Iris pigment epithelial cell (primary cell): ENCODE results near the gene GPM6B.

Source experiments
- DNase-seq: peaks from one replicate; pipeline ENCODE4 v3.0.0-alpha.2; 2011; ENCODE audit warnings: low read depth

GPM6B gene

GRCh38 chrX:13824746-13825145, 7.9 kb upstream of the GPM6B start:
- DNase-seq: no peak

- peak; percentile 9 for DNase-seq
These were observed 4.8 kb upstream of the GPM6B start for GRCh38 chrX:13821738-13822137.

- no peak for DNase-seq
These were observed 717 bp downstream of the GPM6B start for GRCh38 chrX:13816176-13816575.

GRCh38 chrX:13815664-13816063, 1.2 kb downstream of the GPM6B start:
- no peak for DNase-seq

GRCh38 chrX:13808865-13809264, 8.0 kb downstream of the GPM6B start:
- peak; percentile 6 for DNase-seq

GRCh38 chrX:13808293-13808692, 8.6 kb downstream of the GPM6B start:
- DNase-seq: no peak

- no peak for DNase-seq
These were observed 11.7 kb downstream of the GPM6B start for GRCh38 chrX:13805241-13805640.

- no peak for DNase-seq
These were observed 13.8 kb downstream of the GPM6B start for GRCh38 chrX:13803116-13803515.

- DNase-seq: no peak
These were observed 18.7 kb downstream of the GPM6B start for GRCh38 chrX:13798184-13798583.

GRCh38 chrX:13797512-13797911, 19.4 kb downstream of the GPM6B start:
- DNase-seq: no peak

- DNase-seq: no peak
These were observed 22.5 kb downstream of the GPM6B start for GRCh38 chrX:13794417-13794816.

- no peak for DNase-seq
These were observed 23.0 kb downstream of the GPM6B start for GRCh38 chrX:13793897-13794296.

- no peak for DNase-seq
These were observed 25.3 kb downstream of the GPM6B start for GRCh38 chrX:13791559-13791958.

GRCh38 chrX:13791145-13791544, 25.7 kb downstream of the GPM6B start:
- DNase-seq: no peak

- no peak for DNase-seq
These were observed 26.4 kb downstream of the GPM6B start for GRCh38 chrX:13790206-13791131.

- no peak for DNase-seq
These were observed 30.8 kb downstream of the GPM6B start for GRCh38 chrX:13786048-13786447.

GRCh38 chrX:13780868-13781427, 35.9 kb downstream of the GPM6B start:
- DNase-seq: no peak

- DNase-seq: peak; percentile 76
These were observed 38.0 kb downstream of the GPM6B start for GRCh38 chrX:13778916-13779315.

- DNase-seq: no peak
These were observed 40.5 kb downstream of the GPM6B start for GRCh38 chrX:13776387-13776786.

GRCh38 chrX:13775837-13776236, 41.1 kb downstream of the GPM6B start:
- no peak for DNase-seq

GRCh38 chrX:13774696-13775095, 42.2 kb downstream of the GPM6B start:
- peak; percentile 33 for DNase-seq

GRCh38 chrX:13770013-13770535, 46.8 kb downstream of the GPM6B start:
- DNase-seq: no peak

- no peak for DNase-seq
These were observed 48.0 kb downstream of the GPM6B start for GRCh38 chrX:13768939-13769338.
